HG02642 (cell line): ENCODE data around the gene GLUL.

Experiments
- ATAC-seq: cut with Tn5 transposase; IDR thresholded peaks from one replicate; pipeline ENCODE4 v1.9.1; 2021; ENCODE audit warnings: mild to moderate bottlenecking; ENCODE audit not compliant: unreplicated experiment, poor library complexity

Gene GLUL

GRCh38 chr1:182332261-182333060 is 59.1 kb downstream of the GLUL start:
- ATAC-seq: no peak
